OCI-LY7 (cell line): ENCODE measurements around the gene YKT6. TPM values are rescaled to one million over a fixed set of nuclear protein-coding genes. Genes with fewer than 3 reads are reported as not detected.

Experiments
- BruUV-seq: library from RNA; stranded (reverse); fragments of 400-500 nt; replicated peaks from 2 replicates; lab custom pipeline; 2021; lab: Mats Ljungman, UMichigan
- CTCF ChIA-PET: fragments of 300-600 bp; sonication (Branson Sonifier 250); formaldehyde crosslinking; loops from one replicate; lab custom pipeline; 2022; ENCODE audit warnings: antibody characterized with exemption; ENCODE audit not compliant: unreplicated experiment; lab: Charles Lee
- POLR2A ChIA-PET: fragments of 300-600 bp; sonication (Branson Sonifier 250); formaldehyde crosslinking; loops from one replicate; lab custom pipeline; 2022; ENCODE audit warnings: antibody characterized with exemption; lab: Charles Lee
- DNase-seq: peaks from one replicate; pipeline ENCODE4 v3.0.0-alpha.2; 2015; ENCODE audit warnings: low spot score
- H2AFZ ChIP-seq: fragments of 200-600 bp; sonication (generic), shearing (Covaris generic); 2 replicates; pipeline ENCODE4 v1.6.1; 2014; ENCODE audit warnings: mild to moderate bottlenecking, antibody characterized with exemption, low read length, moderate library complexity
- H3K27ac ChIP-seq: fragments of 200-600 bp; sonication (generic); 2 replicates; pipeline ENCODE4 v1.5.1; 2014; ENCODE audit warnings: mixed run types, low read depth, mild to moderate bottlenecking, moderate library complexity, low read length, inconsistent platforms; ENCODE audit not compliant: poor library complexity, severe bottlenecking
- H3K36me3 ChIP-seq: fragments of 200-600 bp; sonication (generic); 2 replicates; pipeline ENCODE4 v1.6.1; 2014; ENCODE audit warnings: mild to moderate bottlenecking, antibody characterized with exemption, low read length, moderate library complexity, mixed read lengths; ENCODE audit not compliant: insufficient read depth
- H3K4me1 ChIP-seq: fragments of 200-600 bp; sonication (generic); 2 replicates; pipeline ENCODE4 v1.5.1; 2014; ENCODE audit warnings: mild to moderate bottlenecking, low read length; ENCODE audit not compliant: insufficient read depth, poor library complexity, severe bottlenecking
- H3K4me2 ChIP-seq: fragments of 200-600 bp; sonication (generic); 2 replicates; pipeline ENCODE4 v1.6.1; 2014; ENCODE audit warnings: mild to moderate bottlenecking, low read length
- H3K4me3 ChIP-seq: fragments of 200-600 bp; sonication (generic); 2 replicates; pipeline ENCODE4 v1.5.1; 2014; ENCODE audit warnings: mild to moderate bottlenecking, low read depth, low read length; ENCODE audit not compliant: poor library complexity, severe bottlenecking
- H3K79me2 ChIP-seq: fragments of 200-600 bp; sonication (generic); 2 replicates; pipeline ENCODE4 v1.6.1; 2016; ENCODE audit warnings: low read depth, mild to moderate bottlenecking, low read length, moderate library complexity, mixed read lengths; ENCODE audit not compliant: insufficient read depth
- H3K9me2 ChIP-seq: fragments of 200-600 bp; sonication (generic); 2 replicates; pipeline ENCODE4 v1.6.1; 2016; ENCODE audit warnings: mild to moderate bottlenecking, low read length, mixed read lengths; ENCODE audit not compliant: insufficient read depth
- H3K9me3 ChIP-seq: fragments of 200-600 bp; sonication (generic); 2 replicates; pipeline ENCODE4 v1.6.1; 2014; ENCODE audit warnings: mild to moderate bottlenecking, mixed run types, low read length, mixed read lengths
- H4K20me1 ChIP-seq: fragments of 200-600 bp; sonication (generic); 2 replicates; pipeline ENCODE4 v1.6.1; 2014; ENCODE audit warnings: mild to moderate bottlenecking, antibody characterized with exemption, low read length, moderate library complexity, mixed read lengths; ENCODE audit not compliant: insufficient read depth
- EZH2phosphoT487 ChIP-seq: fragments of 200-600 bp; sonication (generic); IDR thresholded peaks from 2 replicates; pipeline ENCODE4 v1.6.1; 2018; ENCODE audit warnings: low read depth, borderline replicate concordance, mild to moderate bottlenecking, mixed run types, antibody characterized with exemption, low read length, moderate library complexity, mixed read lengths
- intact Hi-C: fragments of 100-400 bp; cut with micrococcal nuclease; formaldehyde crosslinking; loops from one replicate; pipeline ENCODE4 v1.10.0; 2022; ENCODE audit not compliant: unreplicated experiment
- total RNA-seq, 2 experiments: library from RNA; depleted of rRNA in 1 of 2; stranded (reverse); fragments of >200 nt in 1 of 2; shearing (Covaris generic) in 1 of 2; gene quantifications; 2 replicates each; pipeline ENCODE4 v1.2.3, GENCODE V29; 2014 to 2022
- TF ChIP-seq, protein P1 (sequence below): fragments of 200-600 bp; sonication (generic); conservative IDR thresholded peaks from 2 replicates; pipeline ENCODE4 v1.5.1; 2014; ENCODE audit warnings: mild to moderate bottlenecking, antibody characterized with exemption, low read length, moderate library complexity, mixed read lengths

YKT6 gene
- total RNA-seq, 2 experiments from 2014 or later: 50.6 to 74.2 TPM

- no peak overlapping the region for H2AFZ ChIP-seq
- BruUV-seq: no TSS peak
- no peak for TF ChIP-seq EZH2phosphoT487
- TF ChIP-seq, protein P1, sequence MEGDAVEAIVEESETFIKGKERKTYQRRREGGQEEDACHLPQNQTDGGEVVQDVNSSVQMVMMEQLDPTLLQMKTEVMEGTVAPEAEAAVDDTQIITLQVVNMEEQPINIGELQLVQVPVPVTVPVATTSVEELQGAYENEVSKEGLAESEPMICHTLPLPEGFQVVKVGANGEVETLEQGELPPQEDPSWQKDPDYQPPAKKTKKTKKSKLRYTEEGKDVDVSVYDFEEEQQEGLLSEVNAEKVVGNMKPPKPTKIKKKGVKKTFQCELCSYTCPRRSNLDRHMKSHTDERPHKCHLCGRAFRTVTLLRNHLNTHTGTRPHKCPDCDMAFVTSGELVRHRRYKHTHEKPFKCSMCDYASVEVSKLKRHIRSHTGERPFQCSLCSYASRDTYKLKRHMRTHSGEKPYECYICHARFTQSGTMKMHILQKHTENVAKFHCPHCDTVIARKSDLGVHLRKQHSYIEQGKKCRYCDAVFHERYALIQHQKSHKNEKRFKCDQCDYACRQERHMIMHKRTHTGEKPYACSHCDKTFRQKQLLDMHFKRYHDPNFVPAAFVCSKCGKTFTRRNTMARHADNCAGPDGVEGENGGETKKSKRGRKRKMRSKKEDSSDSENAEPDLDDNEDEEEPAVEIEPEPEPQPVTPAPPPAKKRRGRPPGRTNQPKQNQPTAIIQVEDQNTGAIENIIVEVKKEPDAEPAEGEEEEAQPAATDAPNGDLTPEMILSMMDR: no peak
- intact Hi-C loops: no loop called here
- H3K9me2 ChIP-seq: no peaks in the 10 kb centered on the region
- H4K20me1 ChIP-seq: no peaks in the 10 kb centered on the region
- H3K27ac ChIP-seq: no peak overlapping the region
- H3K9me3 ChIP-seq: no peaks in the 10 kb centered on the region
- no peak for DNase-seq
- no peaks in the 10 kb centered on the region for H3K36me3 ChIP-seq
- no peaks in the 10 kb centered on the region for H3K4me1 ChIP-seq
- H3K4me3 ChIP-seq: no peak overlapping the region
- no peak overlapping the region for H3K4me2 ChIP-seq
- no peaks in the 10 kb centered on the region for H3K79me2 ChIP-seq
- POLR2A ChIA-PET: no interaction called here
- CTCF ChIA-PET: no interaction called here
Measured at GRCh38 chr7:44175730-44176129, 25.0 kb upstream of the YKT6 start.

DNA sequence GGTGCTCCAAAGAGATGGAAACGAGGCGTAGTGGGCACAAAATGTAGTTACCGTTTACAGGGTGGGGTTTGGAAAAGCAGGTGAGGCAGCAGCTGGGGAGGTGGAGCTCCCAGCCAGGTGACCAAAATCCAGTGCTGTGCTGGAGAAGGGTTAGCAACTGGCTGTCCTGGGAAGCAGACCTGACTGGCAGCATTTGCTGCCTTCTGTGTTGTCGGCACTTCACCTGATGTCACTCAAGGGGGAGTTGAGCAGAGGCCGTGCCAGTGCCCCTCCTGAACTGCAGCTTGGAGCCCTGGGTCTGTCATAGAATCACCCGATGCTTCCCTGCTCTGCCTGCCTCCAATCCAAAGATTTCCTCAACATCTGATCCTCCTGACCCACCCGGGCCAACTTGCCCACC lies 24.3 kb upstream of the YKT6 start:
- no peak overlapping the region for H3K4me3 ChIP-seq
- H2AFZ ChIP-seq: no peak overlapping the region
- ChIA-PET CTCF (no interaction called here), POLR2A (no interaction called here)
- H4K20me1 ChIP-seq: no peaks in the 10 kb centered on the region
- no peaks in the 10 kb centered on the region for H3K36me3 ChIP-seq
- no peaks in the 10 kb centered on the region for H3K79me2 ChIP-seq
- no peak overlapping the region for H3K27ac ChIP-seq
- BruUV-seq: no TSS peak
- H3K4me1 ChIP-seq: no peaks in the 10 kb centered on the region
- TF ChIP-seq EZH2phosphoT487: no peak
- TF ChIP-seq, protein P1: no peak
- H3K9me3 ChIP-seq: no peaks in the 10 kb centered on the region
- H3K9me2 ChIP-seq: no peaks in the 10 kb centered on the region
- H3K4me2 ChIP-seq: no peak overlapping the region
- no peak for DNase-seq
- intact Hi-C loops: no loop called here

DNA sequence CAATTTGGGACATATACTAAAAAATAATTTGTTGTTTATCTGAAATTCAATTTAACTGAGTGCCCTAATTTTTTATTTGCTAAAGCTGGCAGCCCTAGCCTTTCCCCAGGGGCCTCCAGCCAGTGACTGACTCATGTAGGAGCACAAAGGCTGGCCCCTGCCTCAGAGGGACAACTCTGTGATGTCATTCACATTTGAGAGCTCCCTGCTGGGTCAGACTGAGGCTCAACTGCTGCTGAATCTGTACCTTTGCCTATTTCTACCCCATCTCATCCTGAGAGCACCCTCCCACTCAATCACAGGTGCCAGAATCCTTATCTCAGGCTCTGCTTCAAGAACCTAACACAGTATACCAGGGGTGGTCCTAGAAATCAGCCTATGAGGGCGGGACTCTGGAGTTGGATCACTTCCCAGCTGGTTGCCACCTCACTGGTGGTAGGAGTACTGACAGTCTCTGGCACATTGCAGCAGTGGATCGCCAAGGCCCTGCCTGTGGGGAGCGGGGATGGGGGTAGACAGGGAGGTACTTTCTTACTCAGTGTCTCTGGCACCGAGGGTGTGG lies 23.1 kb upstream of the YKT6 start:
- Histone ChIP-seq H3K9me2 (no peaks in the 10 kb centered on the region), H3K9me3 (no peaks in the 10 kb centered on the region), H4K20me1 (no peaks in the 10 kb centered on the region), H3K79me2 (no peaks in the 10 kb centered on the region), H3K4me2 (no peak overlapping the region), H3K36me3 (no peaks in the 10 kb centered on the region), H3K27ac (no peak overlapping the region), H3K4me1 (no peaks in the 10 kb centered on the region), H2AFZ (no peak overlapping the region), H3K4me3 (no peak overlapping the region)
- TF ChIP-seq, protein P1: no peak
- TF ChIP-seq EZH2phosphoT487: no peak
- DNase-seq: no peak
- ChIA-PET CTCF (no interaction called here), POLR2A (no interaction called here)
- no TSS peak for BruUV-seq
- intact Hi-C loops: no loop called here
